ENCODE measurements around the gene TMEM119.
"Not testable (repeated sequence)": the region's sequence is repeated elsewhere in the genome, so short reads cannot be mapped to it uniquely, and the experiment has no call there.

Gene TMEM119

GRCh38 chr12:108598553-108599250 lies 818 bp upstream of the TMEM119 start:
- no peak for DNase-seq

DNA sequence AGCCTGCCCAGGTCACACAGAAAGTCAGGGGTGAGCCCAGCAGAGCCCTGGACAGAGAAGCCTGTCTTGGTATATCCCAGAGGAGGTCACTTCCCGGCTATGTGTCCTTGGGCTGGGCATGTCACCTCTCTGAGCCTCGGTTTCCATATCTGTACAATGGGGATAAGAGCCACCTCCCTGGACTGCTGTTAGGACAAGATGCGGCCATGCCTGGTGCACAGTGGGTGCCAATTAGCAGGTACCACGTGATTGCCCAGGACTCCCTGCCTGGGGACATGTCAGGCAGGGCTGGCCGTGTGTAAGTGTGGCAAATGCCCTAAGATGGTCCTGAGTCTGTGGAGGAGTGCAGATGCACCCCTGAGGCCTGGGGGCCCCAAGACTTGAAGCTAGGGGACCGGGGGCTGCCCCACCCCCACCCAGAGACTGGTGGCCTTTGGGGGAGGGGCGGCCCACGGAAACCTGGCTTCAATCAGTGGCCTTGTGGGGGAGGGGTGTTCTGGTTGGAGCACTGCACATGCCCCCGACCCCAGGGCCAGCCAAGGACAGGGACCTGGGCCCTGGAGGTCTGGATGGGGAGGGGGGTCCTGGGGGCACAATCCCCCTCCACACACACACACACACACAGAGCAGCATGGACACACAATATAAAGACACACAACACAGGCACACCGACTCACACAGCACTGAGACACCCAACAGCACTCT lies 878 bp downstream of the TMEM119 start:
- DNase-seq, result no peak

DNA sequence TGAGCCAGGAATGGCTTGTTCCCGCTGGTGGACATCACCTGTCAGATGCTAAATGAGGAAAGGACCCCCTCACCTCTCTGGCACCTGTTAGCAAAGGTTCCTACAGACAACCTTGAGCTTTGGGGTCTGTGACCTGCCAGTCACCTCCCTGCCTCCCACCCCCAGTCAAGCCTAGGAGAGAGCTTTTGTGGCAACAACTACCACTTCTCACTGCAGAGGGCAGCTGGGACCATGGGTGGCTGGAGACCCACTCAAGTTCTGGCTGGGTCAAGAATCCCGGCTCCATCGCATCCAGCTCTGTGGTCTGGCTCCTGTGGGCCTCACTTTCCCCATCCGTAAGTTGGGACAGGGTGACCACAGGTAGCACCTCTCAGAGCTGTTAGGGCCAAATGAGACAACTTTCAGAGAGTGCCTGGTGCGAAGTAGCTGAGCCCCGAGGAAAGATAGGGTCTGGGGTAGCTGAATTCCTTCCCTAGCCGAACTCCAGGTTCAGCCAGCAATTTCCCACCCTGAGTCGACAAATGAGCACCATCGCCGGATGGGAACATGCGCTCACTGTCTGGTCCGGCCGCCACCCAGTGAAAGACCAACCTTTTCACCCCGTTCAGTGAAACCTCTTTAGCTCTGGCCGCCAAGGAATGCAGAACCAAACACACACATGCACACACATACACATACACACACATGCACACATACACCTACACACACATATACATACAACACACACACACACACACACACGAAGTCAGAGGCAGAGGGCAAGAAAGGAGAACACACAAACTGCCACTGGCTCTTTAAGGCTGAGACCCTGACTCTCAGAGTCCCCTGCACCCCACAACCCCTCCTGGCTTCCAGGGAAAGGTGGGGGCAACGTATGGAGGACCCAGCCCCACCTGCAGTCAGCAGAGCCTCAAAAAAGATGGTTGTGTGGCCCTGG lies 1.9 kb downstream of the TMEM119 start:
- no peak for DNase-seq

DNA sequence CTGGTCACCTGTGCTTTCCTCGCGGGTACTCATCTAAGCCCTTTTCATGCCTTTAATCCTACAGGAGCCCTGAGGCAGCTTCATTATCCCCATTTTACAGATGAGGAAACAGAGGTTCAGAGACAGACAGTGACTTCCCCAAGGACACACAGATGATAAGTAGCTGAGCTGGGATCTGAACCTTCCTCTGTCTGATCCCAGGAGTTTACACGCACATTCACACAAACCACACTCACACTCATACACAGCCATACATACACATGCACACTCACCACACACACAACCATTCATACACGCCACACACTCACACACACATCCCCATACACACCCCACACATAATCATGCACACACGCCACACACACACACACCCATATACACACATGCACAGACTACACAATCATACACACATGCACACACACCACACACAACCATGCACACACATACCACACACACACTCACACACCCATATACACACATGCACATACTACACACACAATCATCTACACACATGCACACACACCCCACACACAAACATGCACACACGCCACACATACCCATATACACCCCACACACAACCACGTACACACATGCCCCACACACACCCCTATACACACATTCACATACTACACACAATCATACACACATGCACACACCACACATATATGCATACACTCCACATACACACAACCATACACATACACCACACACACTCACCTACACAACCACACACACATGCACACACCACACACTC lies 2.7 kb downstream of the TMEM119 start:
- DNase-seq, result no peak

GRCh38 chr12:108594323-108594903 lies 3.5 kb downstream of the TMEM119 start:
- DNase-seq, result no peak

GRCh38 chr12:108592033-108592909 lies 5.6 kb downstream of the TMEM119 start:
- no peak for DNase-seq

DNA sequence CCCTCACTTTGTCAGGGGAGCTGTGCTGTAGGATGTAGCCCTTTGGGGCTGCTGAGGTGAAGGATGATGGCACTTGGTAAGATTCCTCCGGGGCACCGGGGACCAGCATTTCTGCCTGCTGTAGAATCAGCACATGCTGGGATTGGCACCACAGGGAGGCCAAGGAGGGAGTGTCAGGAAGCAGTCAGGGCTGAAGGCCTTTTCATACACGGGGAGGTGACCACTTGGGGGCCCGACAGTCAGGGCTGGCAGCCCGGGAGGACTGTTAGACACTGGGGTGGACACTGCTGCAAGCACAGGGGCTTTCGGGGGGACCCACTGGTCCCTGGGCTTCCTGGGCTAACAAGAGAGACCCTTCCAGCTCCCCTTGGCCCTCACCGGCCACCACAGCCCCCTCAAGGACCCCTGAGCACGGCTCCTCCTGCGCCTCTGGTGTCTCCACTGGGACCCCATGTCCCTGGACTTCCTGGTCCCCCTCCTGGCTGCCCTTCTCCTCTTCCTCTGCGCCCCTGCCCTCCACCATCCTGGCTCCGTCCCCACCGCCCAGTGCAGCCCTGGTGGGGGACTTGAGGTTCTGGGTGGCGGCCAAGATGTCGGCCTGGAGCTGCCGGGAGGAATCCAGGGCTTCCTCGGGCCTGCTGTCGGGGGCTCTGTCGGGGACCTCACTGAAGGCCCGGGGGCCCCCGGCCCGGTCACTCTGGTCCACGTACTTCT lies 6.5 kb downstream of the TMEM119 start:
- DNase-seq, result no peak

DNA sequence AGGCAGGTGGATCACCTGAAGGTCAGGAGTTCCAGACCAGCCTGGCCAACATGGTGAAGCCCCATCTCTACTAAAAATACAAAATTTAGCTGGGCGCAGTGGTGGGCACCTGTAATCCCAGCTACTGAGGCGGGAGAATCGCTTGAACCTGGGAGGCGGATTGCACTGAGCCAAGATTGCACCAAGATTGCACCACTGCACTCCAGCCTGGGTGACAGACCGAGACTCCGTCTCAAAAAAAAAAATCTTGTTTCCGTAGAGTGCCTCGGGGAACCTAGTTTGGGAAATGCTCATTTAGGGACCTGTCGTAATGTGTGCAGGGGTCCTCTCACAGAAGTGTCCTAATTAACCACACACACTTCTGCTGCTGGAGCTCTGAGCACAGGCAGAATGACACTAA lies 7.4 kb downstream of the TMEM119 start:
- DNase-seq, result not testable (repeated sequence)

DNA sequence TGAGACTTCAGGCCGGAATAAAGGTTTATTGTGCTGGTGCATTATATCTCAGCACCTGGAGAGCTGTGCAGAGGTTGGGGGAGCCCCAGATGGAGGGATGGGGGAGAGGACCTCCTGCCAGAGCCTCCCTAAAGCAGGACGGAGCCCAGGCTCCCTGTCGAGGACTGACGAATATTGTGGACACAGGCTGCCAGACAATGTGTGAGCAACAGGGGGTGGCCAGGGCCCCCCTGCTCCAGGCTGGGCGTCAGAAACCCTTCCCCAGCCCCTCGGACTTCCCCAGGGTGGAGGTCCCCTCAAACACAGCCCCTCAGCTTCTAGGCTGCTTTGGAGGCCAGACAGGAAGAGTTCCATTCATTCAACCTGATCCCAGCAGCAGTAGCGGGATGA lies 8.0 kb downstream of the TMEM119 start:
- no peak for DNase-seq

GRCh38 chr12:108589028-108589839 lies 8.7 kb downstream of the TMEM119 start:
- DNase-seq, result no peak

GRCh38 chr12:108587826-108588225 lies 10.1 kb downstream of the TMEM119 start:
- no peak for DNase-seq

GRCh38 chr12:108586306-108586705 lies 11.6 kb downstream of the TMEM119 start:
- no peak for DNase-seq

DNA sequence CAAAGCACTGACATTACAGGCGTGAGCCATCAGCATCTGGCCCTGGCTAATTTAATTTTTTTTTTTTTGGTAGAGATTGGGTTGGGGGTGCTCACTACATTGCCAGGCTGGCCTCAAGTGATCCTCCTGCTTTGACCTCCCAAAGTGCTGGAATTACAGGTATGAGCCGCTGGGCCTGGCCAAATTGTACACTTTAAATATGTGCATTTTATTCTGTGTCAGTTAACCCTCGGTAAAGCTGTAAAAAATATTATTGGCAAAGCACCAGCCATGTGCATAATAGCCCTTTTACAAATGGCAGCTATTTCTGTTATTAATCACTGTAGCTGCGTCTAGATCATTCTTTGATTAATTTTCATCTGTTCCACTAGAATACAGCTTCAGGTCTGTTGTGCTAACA lies 12.0 kb downstream of the TMEM119 start:
- no peak for DNase-seq

DNA sequence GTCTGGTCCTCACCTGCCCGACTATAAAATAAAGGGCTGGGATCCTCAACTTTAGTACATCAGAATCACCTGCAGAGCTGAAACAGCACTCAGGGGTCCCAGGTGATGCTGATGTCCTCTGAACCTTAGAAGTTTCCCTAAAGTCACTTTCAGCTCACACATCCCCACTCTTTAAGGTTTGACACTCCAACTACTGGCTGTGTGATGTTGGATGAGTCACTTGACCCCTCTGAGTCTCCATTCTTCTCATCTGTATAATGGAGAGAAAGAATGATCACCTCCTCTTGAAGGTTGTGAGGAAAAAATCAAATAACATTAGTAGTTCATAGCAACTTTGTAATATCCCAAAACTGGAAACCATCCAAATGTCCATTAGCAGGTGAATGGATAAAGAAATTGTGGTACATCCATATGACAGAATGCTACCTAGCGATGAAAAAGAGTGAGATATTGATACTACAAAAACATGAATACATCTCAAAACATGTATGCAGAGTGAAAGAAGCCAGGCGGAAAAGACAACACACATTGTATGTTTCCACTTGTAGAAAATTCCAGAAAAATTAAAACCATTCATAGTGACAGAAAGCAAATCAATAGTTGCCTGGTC lies 13.3 kb downstream of the TMEM119 start:
- no peak for DNase-seq

DNA sequence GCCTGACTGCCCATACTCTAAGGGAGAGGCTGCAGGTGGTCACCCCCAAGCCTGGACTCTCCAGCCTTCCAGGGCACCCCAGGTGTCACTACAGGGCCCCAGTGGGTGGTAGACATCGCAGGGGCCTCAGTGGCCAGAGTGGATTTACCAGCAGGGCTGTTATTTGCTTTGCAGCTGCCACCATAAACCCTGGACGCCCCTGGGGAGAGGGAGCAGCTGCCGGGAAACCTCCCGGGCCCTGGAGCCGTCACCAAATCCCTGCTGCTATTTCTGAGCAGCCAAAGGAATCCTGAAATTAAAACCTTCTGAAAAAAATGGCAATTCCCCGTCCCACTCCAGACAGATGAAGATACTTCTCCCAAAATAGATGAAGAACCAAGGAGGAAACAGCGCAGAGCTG lies 13.9 kb downstream of the TMEM119 start:
- no peak for DNase-seq

DNA sequence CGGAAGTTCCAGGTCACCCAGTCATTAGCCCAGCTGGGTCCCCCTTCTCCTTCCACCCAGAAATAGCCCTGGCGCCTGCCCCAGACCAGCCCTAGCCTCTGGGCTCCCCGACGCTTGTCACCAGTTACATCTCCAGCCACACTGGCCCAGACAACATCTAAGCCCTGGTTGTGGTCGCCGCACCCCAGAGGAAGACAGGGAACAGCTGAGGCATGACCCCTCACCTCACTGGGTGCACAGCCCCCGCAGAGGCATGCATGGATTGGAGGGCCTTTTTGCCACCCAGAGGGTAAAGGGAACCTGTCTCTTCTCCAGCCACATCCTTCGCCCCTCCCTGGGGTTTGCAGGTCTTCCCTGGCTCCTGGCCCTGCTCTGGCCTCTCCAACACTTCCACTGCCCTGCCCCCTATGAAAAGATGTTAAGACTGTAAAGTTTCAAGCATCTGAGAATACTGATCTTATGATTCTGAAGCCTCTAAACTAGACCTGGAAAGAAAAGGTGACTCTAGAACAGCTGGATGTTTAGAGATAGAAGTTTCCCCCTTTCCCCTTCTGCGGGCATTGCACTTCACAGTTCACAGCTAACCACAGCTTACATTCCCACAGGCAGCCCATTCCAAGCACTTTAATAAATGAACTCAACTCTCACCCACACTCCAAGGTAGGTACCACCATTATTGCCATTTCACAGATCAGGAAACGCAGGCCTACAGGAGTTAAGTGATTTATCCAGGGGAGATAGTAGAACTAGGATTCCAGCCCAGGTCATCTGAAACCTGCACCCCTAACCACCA lies 14.7 kb downstream of the TMEM119 start:
- no peak for DNase-seq

DNA sequence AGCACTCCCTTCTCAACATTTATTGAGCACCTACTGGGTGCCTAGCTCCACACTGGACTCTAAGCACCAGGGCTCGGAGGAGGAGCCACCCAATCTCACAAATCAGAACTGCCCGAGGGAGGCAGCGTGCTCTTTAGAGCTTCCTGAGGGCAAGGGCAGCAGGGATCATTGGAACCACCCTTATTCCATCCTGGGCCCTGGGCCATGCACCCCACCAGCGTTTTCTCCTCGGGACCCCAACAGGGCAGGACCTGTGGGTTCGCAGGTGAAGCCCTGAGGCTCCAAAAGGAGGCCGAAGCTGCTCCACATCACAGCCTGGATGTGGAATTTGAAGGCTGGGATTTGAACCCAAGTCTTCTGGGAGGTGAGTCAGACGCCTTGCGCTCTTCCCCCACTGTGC lies 15.4 kb downstream of the TMEM119 start:
- DNase-seq, result no peak
